Vagina (tissue), 2 donors: ENCODE measurements around the gene RAPGEF3. TPM values are rescaled to one million over a fixed set of nuclear protein-coding genes. Genes with fewer than 3 reads are reported as not detected.

Experiments used
- DNase-seq, 2 donors: peaks; one replicate each; pipeline ENCODE4 v3.0.0-alpha.2; 2017; ENCODE audit errors: extremely low spot score in 2 of 2
- H3K27ac ChIP-seq: fragments of 200-600 bp; sonication (generic); one replicate; pipeline ENCODE4 v1.5.1; 2019
- H3K27me3 ChIP-seq: fragments of 200-600 bp; sonication (generic); one replicate; pipeline ENCODE4 v1.5.1; 2019
- H3K36me3 ChIP-seq, 2 donors: fragments of 200-600 bp; sonication (generic); one replicate each; pipeline ENCODE4 v1.5.1; 2017 to 2019
- H3K4me1 ChIP-seq: fragments of 200-600 bp; sonication (generic); one replicate; pipeline ENCODE4 v1.5.1; 2019
- H3K4me3 ChIP-seq, 2 donors: fragments of 200-600 bp; sonication (generic); 1 replicate in 1 of 2; 2 replicates in 1 of 2; pipeline ENCODE4 v1.5.1; 2016 to 2019
- H3K9me3 ChIP-seq: fragments of 200-600 bp; sonication (generic); one replicate; pipeline ENCODE4 v1.5.1; 2019
- CTCF ChIP-seq, 3 experiments: fragments of 450-650 bp in 2 of 3; fragments of 200-600 bp in 1 of 3; sonication (generic) in 1 of 3; IDR thresholded peaks; one replicate each; pipeline ENCODE4 v1.5.1; 2017 to 2019; ENCODE audit warnings: antibody characterized with exemption in 3 of 3, mild to moderate bottlenecking in 2 of 3, moderate library complexity in 2 of 3
- POLR2A ChIP-seq, 2 donors: fragments of 450-650 bp; IDR thresholded peaks; one replicate each; pipeline ENCODE4 v1.6.1; 2017; ENCODE audit warnings: antibody characterized with exemption in 2 of 2, mild to moderate bottlenecking in 2 of 2, moderate library complexity in 2 of 2
- POLR2AphosphoS5 ChIP-seq, 2 donors: sonication (generic); formaldehyde crosslinking; IDR thresholded peaks; one replicate each; pipeline ENCODE4 v1.9.0; 2017; ENCODE audit warnings: antibody characterized with exemption in 2 of 2, mild to moderate bottlenecking in 2 of 2, low read depth in 1 of 2; ENCODE audit not compliant: insufficient read depth in 1 of 2
- intact Hi-C: fragments of 100-400 bp; cut with DNase I; formaldehyde crosslinking; loops from one replicate; pipeline ENCODE4 v1.15.1; 2023
- total RNA-seq: library from RNA; depleted of rRNA; stranded (reverse); fragments of >200 nt; gene quantifications from one replicate; pipeline ENCODE4 v1.2.3, GENCODE V29; 2016

Gene RAPGEF3
- total RNA-seq, 1 donor from 2014 or later: 52.3 TPM

- H3K27ac ChIP-seq: no peak overlapping the region
Measured at GRCh38 chr12:47795121-47795813, 36.6 kb upstream of the RAPGEF3 start.

GRCh38 chr12:47794679-47795078 lies 36.0 kb upstream of the RAPGEF3 start:
- Histone ChIP-seq H3K4me1 (peaks cover 9% of the 10 kb centered on the region), H3K36me3 (peaks cover 3 to 89% of the 10 kb centered on the region in 2 donors), H3K27ac (no peak overlapping the region), H3K27me3 (no peaks in the 10 kb centered on the region), H3K9me3 (no peaks in the 10 kb centered on the region), H3K4me3 (no peak overlapping the region)
- intact Hi-C loops: no loop called here
- TF ChIP-seq POLR2AphosphoS5 (IDR thresholded peaks at IDR 0.05; ENCODE audit: insufficient read depth in 1 of 2, low read depth in 1 of 2) (no peak), POLR2A (IDR thresholded peaks at IDR 0.05) (no peak), CTCF (IDR thresholded peaks at IDR 0.05) (no peak)
- DNase-seq: no peak

More at GRCh38 chr12:47795121-47795813, 36.6 kb upstream of the RAPGEF3 start:
- no peak for DNase-seq
- Histone ChIP-seq H3K36me3 (peaks cover 3 to 84% of the 10 kb centered on the region in 2 donors), H3K27me3 (no peaks in the 10 kb centered on the region), H3K9me3 (no peaks in the 10 kb centered on the region), H3K4me3 (no peak overlapping the region), H3K4me1 (peaks cover 15% of the 10 kb centered on the region)
- intact Hi-C loops: no loop called here
- TF ChIP-seq POLR2A (IDR thresholded peaks at IDR 0.05) (no peak), CTCF (IDR thresholded peaks at IDR 0.05) (no peak), POLR2AphosphoS5 (IDR thresholded peaks at IDR 0.05; ENCODE audit: insufficient read depth in 1 of 2, low read depth in 1 of 2) (no peak)

GRCh38 chr12:47793015-47793681 lies 34.5 kb upstream of the RAPGEF3 start:
- no peak for DNase-seq
- Histone ChIP-seq H3K27me3 (no peaks in the 10 kb centered on the region), H3K36me3 (peaks cover 10 to 97% of the 10 kb centered on the region in 2 donors), H3K4me1 (no peaks in the 10 kb centered on the region), H3K9me3 (no peaks in the 10 kb centered on the region), H3K4me3 (no peak overlapping the region), H3K27ac (no peak overlapping the region)
- intact Hi-C loops: no loop called here
- TF ChIP-seq POLR2AphosphoS5 (IDR thresholded peaks at IDR 0.05; ENCODE audit: insufficient read depth in 1 of 2, low read depth in 1 of 2) (no peak), CTCF (IDR thresholded peaks at IDR 0.05) (no peak), POLR2A (IDR thresholded peaks at IDR 0.05) (no peak)

GRCh38 chr12:47791874-47792273 lies 33.2 kb upstream of the RAPGEF3 start:
- Histone ChIP-seq H3K4me3 (no peak overlapping the region), H3K27me3 (no peaks in the 10 kb centered on the region), H3K27ac (no peak overlapping the region), H3K4me1 (no peaks in the 10 kb centered on the region), H3K36me3 (peaks cover 10 to 99% of the 10 kb centered on the region in 2 donors), H3K9me3 (no peaks in the 10 kb centered on the region)
- no peak for DNase-seq
- intact Hi-C loops: no loop called here
- no peak for TF ChIP-seq POLR2AphosphoS5 (IDR thresholded peaks at IDR 0.05; ENCODE audit: insufficient read depth in 1 of 2, low read depth in 1 of 2)

- Histone ChIP-seq H3K27me3 (no peaks in the 10 kb centered on the region), H3K36me3 (peaks cover 10 to 99% of the 10 kb centered on the region in 2 donors), H3K4me3 (no peak overlapping the region), H3K9me3 (no peaks in the 10 kb centered on the region), H3K4me1 (peaks cover 4% of the 10 kb centered on the region), H3K27ac (no peak overlapping the region)
- TF ChIP-seq POLR2AphosphoS5 (IDR thresholded peaks at IDR 0.05; ENCODE audit: insufficient read depth in 1 of 2, low read depth in 1 of 2) (no peak), POLR2A (IDR thresholded peaks at IDR 0.05) (no peak), CTCF (IDR thresholded peaks at IDR 0.05) (no peak)
- no peak for DNase-seq
- intact Hi-C loops: no loop called here
Measured at GRCh38 chr12:47791351-47791746, 32.7 kb upstream of the RAPGEF3 start.
